Effector memory CD8-positive, alpha-beta T cell (primary cell): ENCODE data around the gene MYBPH.

Source experiments
- ATAC-seq: fragments of 150-1000 bp; cut with Tn5 transposase; replicated peaks from 2 replicates; pipeline ENCODE4 v1.10.0; 2021; ENCODE audit warnings: mild to moderate bottlenecking, moderate library complexity
- DNase-seq, 3 experiments: peaks; one replicate each; pipeline ENCODE4 v3.0.0; 2021
- H3K27ac Mint-ChIP-seq, 2 donors: one replicate each; pipeline ENCODE4 v1.8.0; 2022; ENCODE audit warnings: mild to moderate bottlenecking in 2 of 2, mixed read lengths in 2 of 2, moderate library complexity in 2 of 2
- H3K27me3 Mint-ChIP-seq, 2 donors: one replicate each; pipeline ENCODE4 v1.8.0; 2022; ENCODE audit warnings: mixed read lengths in 2 of 2
- H3K36me3 Mint-ChIP-seq: one replicate; pipeline ENCODE4 v1.8.0; 2022; ENCODE audit warnings: mild to moderate bottlenecking, moderate library complexity, mixed read lengths; ENCODE audit not compliant: insufficient read depth
- H3K4me1 Mint-ChIP-seq, 2 donors: one replicate each; pipeline ENCODE4 v1.8.0; 2022; ENCODE audit warnings: low read depth in 2 of 2, mixed read lengths in 2 of 2
- H3K4me3 Mint-ChIP-seq, 2 donors: one replicate each; pipeline ENCODE4 v1.8.0; 2022; ENCODE audit warnings: mild to moderate bottlenecking in 2 of 2, mixed read lengths in 2 of 2, moderate library complexity in 2 of 2
- H3K9me3 Mint-ChIP-seq, 2 donors: one replicate each; pipeline ENCODE4 v1.8.0; 2022; ENCODE audit warnings: mixed read lengths in 2 of 2

Gene MYBPH

DNA sequence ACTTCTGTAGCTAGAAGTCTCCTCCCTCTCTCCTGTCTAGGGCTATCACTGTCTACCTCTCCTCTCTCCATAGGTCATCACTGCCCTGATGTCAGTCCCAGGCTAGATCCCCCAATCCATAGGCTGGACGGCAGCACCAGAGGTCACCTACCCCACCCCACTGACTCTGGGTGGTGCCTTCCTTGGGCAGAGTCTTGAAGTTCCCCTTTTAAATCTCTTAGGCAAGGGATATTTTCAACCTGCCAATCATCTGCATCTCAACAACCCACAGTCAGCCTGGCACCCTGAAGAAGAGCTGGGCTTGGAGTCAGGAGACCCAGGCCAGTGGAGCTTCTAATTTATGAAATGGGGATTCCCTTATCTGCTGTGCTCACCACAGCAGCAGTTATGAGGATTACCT lies 13.2 kb downstream of the MYBPH start:
- no peak overlapping the region for H3K4me3 Mint-ChIP-seq
- peaks cover 45 to 67% of the 10 kb centered on the region in 2 donors for H3K27me3 Mint-ChIP-seq
- no peaks in the 10 kb centered on the region for H3K9me3 Mint-ChIP-seq
- DNase-seq (no peak), ATAC-seq (no peak)
- peaks cover 3% of the 10 kb centered on the region for H3K36me3 Mint-ChIP-seq
- H3K27ac Mint-ChIP-seq = no peak overlapping the region
- H3K4me1 Mint-ChIP-seq = no peaks in the 10 kb centered on the region

DNA sequence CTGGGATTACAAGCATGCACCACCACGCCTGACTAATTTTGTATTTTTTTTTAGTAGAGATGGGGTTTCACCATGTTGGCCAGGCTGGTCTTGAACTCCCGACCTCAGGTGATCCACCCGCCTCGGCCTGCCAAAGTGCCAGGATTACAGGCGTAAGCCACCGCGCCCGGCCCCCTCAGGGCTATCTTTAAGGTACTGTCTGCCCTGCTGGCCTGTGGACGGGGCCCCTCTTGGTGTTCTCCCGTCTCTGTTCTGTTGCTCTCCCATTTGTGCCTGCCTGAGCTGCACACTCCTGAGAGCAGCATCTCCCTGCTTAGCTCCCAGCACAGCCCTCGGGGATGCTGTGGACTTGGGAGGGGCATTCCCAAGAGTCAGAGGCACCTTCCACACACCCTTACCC lies 13.9 kb downstream of the MYBPH start:
- Mint-ChIP-seq H3K36me3 (peaks cover 3% of the 10 kb centered on the region), H3K27me3 (peaks cover 45 to 62% of the 10 kb centered on the region in 2 donors), H3K4me3 (no peak overlapping the region), H3K4me1 (no peaks in the 10 kb centered on the region), H3K27ac (no peak overlapping the region), H3K9me3 (no peaks in the 10 kb centered on the region)
- ATAC-seq = no peak
- no peak for DNase-seq

DNA sequence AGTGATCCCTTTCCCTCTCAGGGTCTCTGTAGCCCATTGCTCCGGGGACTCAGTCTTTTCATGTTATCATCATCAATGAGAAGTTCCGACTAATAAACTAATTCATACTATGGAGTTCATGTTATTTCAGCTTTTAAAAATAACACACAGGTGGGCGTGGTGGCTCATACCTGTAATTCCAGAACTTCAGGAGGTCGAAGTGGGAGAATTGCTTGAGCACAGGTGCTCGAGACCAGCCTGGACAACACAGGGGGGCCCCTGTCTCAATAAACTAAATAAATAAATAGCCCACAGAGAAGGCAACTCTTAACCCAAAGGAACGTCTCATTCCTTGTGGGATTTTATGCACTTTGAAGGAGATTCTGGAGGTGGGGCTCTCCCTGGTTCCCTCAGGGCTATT lies 14.5 kb downstream of the MYBPH start:
- Mint-ChIP-seq H3K9me3 (no peaks in the 10 kb centered on the region), H3K36me3 (peaks cover 3% of the 10 kb centered on the region), H3K4me3 (no peak overlapping the region), H3K27me3 (peaks cover 47 to 57% of the 10 kb centered on the region in 2 donors), H3K4me1 (no peaks in the 10 kb centered on the region), H3K27ac (no peak overlapping the region)
- ATAC-seq (no peak), DNase-seq (no peak)

DNA sequence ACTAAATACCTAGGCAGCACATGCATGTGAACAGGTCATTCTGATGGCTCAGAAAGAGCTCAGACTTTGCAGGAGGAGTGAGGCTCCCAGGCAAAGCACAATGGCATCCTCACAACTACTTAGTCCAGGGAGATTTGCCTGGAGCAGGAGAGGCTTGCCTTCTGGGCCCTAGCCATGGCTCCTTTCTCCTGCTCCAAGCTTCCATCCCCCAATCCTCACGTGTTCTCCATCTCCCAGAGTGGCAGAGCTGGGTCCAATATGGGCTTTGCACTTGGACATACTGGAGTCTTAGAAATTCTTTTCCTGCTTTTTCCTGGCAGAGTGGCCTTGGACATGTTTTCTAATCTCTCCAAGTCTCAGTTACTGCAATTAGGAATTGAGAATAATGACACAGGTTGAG lies 15.8 kb downstream of the MYBPH start:
- peaks cover 3% of the 10 kb centered on the region for H3K36me3 Mint-ChIP-seq
- peaks cover 45 to 53% of the 10 kb centered on the region in 2 donors for H3K27me3 Mint-ChIP-seq
- no peaks in the 10 kb centered on the region for H3K4me1 Mint-ChIP-seq
- H3K9me3 Mint-ChIP-seq = no peaks in the 10 kb centered on the region
- DNase-seq (no peak), ATAC-seq (no peak)
- no peak overlapping the region for H3K4me3 Mint-ChIP-seq
- no peak overlapping the region for H3K27ac Mint-ChIP-seq

DNA sequence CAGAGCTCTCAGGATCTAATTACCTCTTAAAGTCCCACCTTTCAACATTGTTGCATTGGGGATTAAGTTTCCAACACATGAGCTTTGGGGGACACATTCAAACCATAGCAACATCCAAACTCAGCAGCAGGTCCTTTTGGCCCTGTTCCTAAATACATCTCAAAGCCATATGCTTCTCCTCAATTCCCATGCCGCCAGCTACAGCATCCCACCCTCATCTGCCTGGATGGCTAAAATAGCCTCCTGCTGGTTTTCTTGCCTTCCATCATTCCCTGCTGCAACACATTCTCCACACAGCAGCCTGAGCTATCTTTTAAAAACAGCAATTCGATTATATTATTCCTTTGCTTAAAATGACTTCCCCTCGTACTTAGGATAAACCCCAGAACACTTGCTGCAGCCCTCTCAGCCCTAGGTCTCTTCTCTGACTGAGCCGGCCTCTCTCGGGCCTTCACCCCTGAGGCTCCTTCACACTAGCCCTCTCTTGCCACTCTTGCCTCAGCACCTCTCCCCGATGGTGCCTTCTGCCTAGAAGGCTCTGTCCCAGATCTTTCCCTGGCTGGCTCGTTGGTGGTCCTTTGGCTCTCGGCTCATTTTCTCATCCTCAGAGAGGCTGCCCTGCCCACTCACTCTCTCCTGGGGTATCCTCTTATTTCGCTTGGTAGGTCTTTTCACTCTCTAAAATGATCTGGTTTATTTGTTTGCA lies 16.5 kb downstream of the MYBPH start:
- Mint-ChIP-seq H3K4me1 (no peaks in the 10 kb centered on the region), H3K27ac (no peak overlapping the region), H3K27me3 (peaks cover 40 to 52% of the 10 kb centered on the region in 2 donors), H3K4me3 (no peak overlapping the region), H3K36me3 (peaks cover 3% of the 10 kb centered on the region), H3K9me3 (no peaks in the 10 kb centered on the region)
- DNase-seq = no peak
- ATAC-seq = no peak

DNA sequence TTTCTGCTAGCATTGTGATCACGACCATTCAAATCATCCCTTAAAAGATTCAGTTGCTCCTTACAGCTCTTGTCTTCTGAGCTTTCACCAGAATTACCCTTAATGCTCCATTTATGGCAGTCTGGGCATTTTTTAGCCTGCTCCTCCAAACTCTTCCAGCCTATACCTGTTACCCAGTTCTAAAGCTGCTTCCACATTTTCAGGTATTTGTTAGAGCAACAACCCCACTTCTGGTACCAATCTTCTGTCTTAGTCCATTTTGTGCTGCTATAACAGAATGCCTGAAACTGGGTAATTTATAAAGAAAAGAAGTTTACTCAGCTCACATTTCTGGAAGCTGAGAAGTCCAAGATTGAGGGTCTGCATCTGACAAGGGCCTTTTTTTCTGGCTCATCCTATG lies 17.2 kb downstream of the MYBPH start:
- Mint-ChIP-seq H3K27me3 (peaks cover 40 to 52% of the 10 kb centered on the region in 2 donors), H3K36me3 (peaks cover under 1% of the 10 kb centered on the region), H3K27ac (no peak overlapping the region), H3K4me1 (no peaks in the 10 kb centered on the region), H3K4me3 (no peak overlapping the region), H3K9me3 (no peaks in the 10 kb centered on the region)
- ATAC-seq (no peak), DNase-seq (no peak)

DNA sequence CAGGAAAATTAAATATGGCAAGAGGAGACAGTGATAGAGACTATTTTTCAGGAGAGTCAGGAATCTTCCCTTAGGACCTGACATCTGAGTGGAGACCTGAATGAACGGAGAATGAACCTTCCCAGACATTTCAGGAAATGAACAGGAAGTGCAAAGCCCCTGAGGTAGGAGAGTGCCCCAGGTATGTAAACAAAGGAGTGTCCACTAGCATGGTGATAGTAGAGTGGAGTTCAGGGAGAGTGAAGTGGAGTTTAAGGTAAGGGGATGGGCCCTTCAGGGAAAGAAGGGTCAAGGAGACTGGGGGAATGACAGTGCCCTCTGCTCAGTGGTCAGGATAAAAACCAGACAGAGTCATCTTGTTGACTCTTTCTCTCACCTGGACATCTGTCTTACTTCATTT lies 19.3 kb downstream of the MYBPH start:
- no peaks in the 10 kb centered on the region for H3K4me1 Mint-ChIP-seq
- ATAC-seq = no peak
- H3K9me3 Mint-ChIP-seq = no peaks in the 10 kb centered on the region
- peaks cover 43 to 51% of the 10 kb centered on the region in 2 donors for H3K27me3 Mint-ChIP-seq
- no peak overlapping the region for H3K27ac Mint-ChIP-seq
- H3K36me3 Mint-ChIP-seq = no peaks in the 10 kb centered on the region
- no peak for DNase-seq
- H3K4me3 Mint-ChIP-seq = no peak overlapping the region

DNA sequence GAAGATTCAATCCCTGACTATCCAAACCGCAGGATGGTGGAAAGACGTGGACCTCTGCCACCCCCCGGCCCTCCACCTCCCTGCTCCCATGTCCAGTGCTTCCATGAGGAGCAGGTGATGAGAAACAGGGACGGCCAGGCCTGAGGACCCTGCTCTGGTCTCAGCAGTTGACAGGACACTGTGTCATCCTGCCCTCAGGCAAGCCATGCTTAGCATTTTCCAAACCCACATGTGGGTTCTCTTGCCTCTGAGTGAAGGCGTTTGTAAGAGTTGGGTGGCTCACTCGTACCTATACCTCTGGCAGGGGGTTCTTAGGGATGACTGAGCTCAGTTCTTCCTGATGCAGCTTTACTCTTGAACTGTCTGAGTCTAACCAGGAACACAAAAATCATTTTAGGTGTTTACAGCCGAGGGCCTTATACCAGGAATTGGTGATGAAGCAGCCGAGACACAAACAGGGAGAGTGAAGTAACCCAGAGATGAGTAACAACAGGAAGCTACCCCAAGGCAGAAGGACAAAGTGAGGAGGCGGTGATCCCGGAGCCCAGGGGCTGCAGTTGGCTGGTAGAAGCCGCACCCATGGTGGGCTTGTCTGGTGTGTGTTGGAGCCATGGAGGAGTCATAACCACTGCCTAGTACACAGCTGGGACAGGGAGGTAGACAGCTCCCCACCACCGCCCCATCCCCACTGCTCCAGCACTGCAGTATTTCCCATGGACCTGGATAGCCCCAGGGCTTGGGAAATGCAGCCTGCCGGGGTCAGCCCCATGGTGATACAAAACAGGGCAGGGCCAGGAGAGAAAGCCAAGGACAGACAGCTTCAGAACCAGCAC lies 21.4 kb downstream of the MYBPH start:
- no peaks in the 10 kb centered on the region for H3K36me3 Mint-ChIP-seq
- no peak for ATAC-seq
- DNase-seq = no peak
- H3K27ac Mint-ChIP-seq = no peak overlapping the region
- peaks cover 32 to 64% of the 10 kb centered on the region in 2 donors for H3K27me3 Mint-ChIP-seq
- H3K4me1 Mint-ChIP-seq = no peaks in the 10 kb centered on the region
- no peaks in the 10 kb centered on the region for H3K9me3 Mint-ChIP-seq
- no peak overlapping the region for H3K4me3 Mint-ChIP-seq

DNA sequence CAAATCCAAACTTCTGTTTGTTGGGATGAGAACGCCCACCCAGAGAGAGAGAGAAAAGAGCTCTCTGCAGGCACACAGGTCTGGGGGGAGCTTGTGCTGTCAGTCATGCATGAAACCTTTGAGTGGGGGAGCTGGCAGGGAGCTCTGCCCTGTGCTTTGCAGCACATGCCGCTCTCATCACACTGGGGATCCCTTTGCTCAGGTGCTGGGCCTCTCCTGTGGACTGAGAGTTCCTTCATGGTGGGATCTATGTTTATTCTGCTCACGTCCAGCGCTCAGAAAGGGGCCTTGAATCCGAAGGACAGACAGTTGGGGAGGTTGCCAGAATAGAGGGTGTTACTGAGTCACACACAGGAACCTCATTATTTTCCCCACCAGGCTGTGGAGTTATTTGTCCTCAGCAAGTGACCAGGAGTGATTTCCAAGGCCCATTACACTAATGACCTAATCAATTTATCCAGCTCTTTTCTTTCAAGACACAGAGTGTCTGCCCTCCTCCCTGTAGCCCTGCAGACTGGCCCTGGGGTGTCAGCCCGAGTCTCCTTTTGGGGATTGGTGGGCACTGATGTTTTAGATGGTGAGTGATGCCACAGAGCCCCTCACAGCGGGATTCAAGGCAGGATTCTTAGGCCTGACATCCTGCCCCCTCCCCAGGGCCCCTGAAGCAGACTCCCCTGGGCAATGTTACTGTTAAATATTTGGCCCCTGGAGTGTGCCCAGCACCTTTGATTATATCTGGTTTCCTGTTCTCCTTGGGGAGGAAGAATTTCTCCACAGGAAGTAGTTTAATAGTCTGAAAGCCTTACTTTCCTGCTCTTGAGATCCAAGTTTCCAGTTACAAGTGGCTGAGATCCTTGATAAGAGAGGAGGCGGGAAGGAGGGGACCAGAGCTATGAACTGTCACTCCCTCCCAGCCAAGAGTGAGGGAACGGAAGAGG lies 22.3 kb downstream of the MYBPH start:
- Mint-ChIP-seq H3K27me3 (peaks cover 31 to 70% of the 10 kb centered on the region in 2 donors), H3K9me3 (no peaks in the 10 kb centered on the region), H3K4me3 (no peak overlapping the region), H3K36me3 (no peaks in the 10 kb centered on the region), H3K4me1 (no peaks in the 10 kb centered on the region), H3K27ac (no peak overlapping the region)
- no peak for DNase-seq
- ATAC-seq = no peak

DNA sequence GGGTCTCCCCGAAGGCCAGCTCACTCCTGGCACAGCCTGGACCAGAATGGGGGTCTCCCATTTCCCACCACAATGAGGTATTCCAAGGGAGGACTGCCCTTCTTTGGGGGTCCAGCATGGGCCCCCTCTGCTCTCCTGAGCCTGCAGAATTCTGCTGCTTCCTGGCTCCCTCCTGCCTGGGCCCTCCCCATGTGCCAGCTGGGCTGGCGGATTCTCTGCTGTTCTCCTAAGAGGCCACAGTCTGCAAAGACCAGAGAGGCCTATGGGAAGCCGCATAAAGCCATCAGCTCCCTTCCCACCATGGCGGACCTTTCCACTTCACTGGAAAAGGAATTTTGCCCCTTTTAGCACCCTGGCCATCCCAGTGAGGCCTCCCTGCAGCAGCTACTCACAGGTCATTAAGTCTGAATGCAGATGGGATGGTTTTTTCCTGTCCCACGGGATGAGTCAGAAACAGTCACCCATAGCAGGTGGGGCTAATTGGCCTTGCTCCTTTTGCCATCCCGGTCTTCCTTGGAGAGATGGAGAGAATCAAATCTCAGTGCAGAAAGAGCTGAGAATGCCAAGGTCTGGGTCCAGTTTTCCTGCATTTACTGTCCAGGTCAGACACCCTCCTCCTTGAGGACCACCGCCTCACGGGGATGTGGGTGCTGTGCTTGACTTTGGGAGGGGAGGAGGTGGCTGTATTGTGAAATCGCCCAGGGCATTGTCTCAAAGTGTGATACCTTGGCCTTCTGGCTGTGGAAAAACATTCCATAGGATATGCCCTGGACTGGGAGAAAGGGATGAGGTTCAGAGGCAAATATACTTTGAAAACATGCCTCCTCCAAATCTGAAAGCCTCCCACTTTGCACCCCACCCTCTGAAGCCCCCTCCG lies 23.2 kb downstream of the MYBPH start:
- no peaks in the 10 kb centered on the region for H3K4me1 Mint-ChIP-seq
- H3K4me3 Mint-ChIP-seq = no peak overlapping the region
- DNase-seq (no peak), ATAC-seq (no peak)
- H3K9me3 Mint-ChIP-seq = no peaks in the 10 kb centered on the region
- peaks cover under 1% of the 10 kb centered on the region for H3K36me3 Mint-ChIP-seq
- H3K27me3 Mint-ChIP-seq = peaks cover 31 to 70% of the 10 kb centered on the region in 2 donors
- no peak overlapping the region for H3K27ac Mint-ChIP-seq

DNA sequence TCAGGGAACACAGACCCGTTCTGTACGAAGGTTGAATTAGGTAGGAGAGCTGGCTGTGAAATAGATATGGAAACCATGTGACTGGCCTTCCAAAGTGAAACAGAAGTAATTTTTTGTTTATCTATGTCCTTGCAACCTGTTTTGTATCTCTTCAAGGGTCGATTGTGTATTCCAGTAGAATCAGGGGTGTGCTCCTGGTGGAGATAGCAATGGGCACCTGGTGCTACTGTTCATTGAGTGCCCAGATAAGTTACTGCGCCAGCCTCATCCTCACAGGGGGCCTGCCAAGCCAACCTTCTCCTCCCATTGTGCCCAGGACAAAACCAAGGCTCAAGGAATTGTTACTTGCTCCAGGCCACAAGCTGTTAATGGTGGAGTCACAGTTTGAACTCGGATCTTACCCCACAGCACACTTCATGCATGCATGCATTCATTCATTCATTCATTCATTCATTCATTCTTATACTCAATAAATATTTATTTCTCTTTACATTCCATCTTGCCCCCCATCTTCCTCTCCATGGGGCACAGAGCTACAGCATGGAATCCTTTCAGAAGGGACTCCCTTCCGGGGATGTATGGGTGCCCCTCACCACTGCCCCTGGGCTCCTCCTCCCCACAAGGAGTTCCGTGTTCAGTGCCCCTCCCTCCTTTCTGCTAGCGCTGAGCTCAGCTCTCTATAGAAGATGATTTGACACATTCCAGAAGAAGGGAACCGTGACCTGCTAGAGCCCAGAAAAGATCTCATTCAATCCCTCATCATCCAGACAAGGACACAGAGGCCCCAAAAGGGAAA lies 24.1 kb downstream of the MYBPH start:
- Mint-ChIP-seq H3K27me3 (peaks cover 31 to 70% of the 10 kb centered on the region in 2 donors), H3K4me3 (no peak overlapping the region)
- DNase-seq = no peak

More for the DNA sequence above, 24.1 kb downstream of the MYBPH start:
- Mint-ChIP-seq H3K4me1 (no peaks in the 10 kb centered on the region), H3K27ac (no peak overlapping the region), H3K9me3 (no peaks in the 10 kb centered on the region), H3K36me3 (peaks cover 3% of the 10 kb centered on the region)
- no peak for ATAC-seq
